ENCODE data around the gene GCNT4.

Gene GCNT4

GRCh38 chr5:75010838-75011237 is 41.5 kb downstream of the GCNT4 start:
- DNase-seq = no peak

DNA sequence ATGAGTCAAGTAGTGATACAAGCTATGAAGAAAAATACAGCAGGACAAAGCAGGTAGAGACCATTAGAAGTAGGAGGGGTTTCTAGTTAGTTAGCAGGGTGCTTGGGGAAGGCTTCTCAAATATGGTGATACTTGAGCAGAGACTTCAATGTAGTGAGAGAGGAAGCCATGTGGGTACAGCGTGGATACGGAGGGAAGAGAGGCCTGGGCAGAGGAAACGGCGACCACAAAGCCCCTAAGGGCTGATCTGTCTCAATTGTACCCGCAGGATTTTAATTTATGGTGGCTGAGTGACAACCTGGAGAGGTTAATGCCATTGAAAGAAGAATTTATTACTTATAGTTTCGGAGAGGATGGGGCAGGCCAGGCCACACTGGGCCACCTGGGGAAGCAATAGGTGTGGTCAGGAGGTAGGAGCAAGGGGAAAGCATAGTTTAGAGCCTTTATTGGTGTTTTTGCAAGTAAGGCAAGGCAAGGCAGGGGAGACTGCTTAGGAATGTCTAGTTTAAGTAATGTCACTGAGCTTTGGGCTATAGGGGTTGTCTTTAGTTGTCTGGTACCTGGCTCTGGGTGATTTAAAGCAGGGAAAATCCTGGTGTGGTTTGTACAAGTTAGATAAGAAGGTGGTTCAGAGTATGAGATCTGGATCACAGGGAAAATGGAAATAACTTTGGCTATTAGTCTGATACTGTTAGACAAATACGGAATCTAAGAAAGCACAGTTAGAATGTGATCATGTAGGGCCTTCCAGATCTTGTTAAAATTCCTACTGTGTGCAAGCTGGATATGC is 42.6 kb downstream of the GCNT4 start:
- DNase-seq = no peak

DNA sequence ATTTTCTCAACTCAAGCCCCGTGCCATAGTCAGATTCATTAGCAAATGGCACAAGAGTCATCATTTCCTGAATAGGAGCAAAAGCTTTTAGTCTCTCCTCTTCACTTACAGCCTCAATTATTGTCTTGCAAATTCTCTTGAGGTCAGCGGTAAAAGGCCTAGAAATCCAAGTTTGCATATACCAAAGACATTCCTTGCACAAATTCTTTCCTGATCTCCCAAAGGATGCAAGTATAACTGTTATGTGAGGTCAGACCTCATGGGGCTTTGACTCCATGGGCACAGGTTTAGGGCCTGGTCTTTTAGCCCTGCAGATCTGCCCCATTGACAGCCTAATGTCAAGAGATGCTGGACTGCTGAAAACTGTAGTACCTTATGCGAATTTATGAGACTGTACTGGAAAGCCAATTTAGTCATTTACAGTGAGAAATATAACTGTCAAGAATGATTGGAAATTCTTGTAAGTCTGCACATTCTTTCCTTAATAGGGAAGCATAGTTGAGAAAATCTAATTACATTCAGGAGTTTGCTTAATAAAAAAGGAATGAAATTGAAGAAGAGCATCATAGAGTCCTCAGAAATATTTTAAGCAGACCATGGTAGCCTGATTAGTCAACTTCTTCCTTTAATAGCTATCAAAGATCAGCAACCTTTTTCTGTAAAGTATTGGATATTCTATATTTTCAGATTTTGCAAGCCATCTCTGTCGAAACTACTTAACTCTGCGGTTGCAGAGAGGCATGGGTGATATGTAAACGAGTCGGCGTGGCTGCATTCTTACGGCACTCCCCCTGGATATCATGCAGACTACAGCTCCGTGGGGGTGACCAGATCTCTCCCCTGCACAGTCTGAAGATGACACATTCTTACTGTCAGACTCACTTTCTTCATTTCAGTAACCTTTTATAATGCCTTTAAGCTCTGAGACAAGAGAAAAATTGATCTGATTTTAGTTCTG is 45.2 kb downstream of the GCNT4 start:
- no peak for DNase-seq

DNA sequence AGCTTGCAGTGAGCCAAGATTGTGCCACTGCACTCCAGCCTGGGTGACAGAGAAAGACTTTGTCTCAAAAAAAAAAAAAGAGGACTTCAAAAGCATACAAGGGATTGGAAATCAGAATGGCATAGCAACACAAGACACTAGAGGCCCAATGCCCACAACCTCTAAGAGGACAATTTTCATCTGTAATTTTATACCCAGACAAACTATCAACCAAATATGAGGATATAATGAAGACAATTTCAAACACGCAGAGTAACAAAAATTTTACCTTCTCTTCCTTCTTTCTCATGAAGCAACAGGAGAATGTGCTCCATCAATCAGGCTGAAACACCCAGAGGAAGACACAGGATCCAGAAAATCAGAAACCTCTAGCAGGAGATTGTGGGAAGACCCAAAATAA is 46.8 kb downstream of the GCNT4 start:
- DNase-seq = no peak

All from SHP77 treated with DMSO at 0.1 percent for 48 hours (cell line).